IMR-90 (cell line): ENCODE results near the gene CDON. TPM values are rescaled to one million over a fixed set of nuclear protein-coding genes. Genes with fewer than 3 reads are reported as not detected.

ENCODE experiments used
- ATAC-seq: fragments of 200-7000 bp; cut with Tn5 transposase; 2 replicates; pipeline ENCODE4 v1.9.1; 2020; ENCODE audit warnings: low read depth, mild to moderate bottlenecking, moderate library complexity
- BruUV-seq: library from RNA; stranded (reverse); fragments of 400-500 nt; replicated peaks from 2 replicates; lab custom pipeline; 2021; lab: Mats Ljungman, UMichigan
- CTCF ChIA-PET: fragments of 300-600 bp; formaldehyde crosslinking; extraction: SDS; loops from one replicate; lab custom pipeline; 2021; ENCODE audit warnings: antibody characterized with exemption; lab: Yijun Ruan, JAX
- POLR2A ChIA-PET: fragments of 300-600 bp; sonication (Branson Sonifier 250); formaldehyde crosslinking; loops from one replicate; lab custom pipeline; 2022; ENCODE audit warnings: antibody characterized with exemption; ENCODE audit not compliant: unreplicated experiment; lab: Charles Lee
- DNase-seq: peaks from one replicate; pipeline ENCODE4 v3.0.0; 2013
- H2AFZ ChIP-seq: replicated peaks from 2 replicates; pipeline ENCODE3; 2013; ENCODE audit warnings: low read length, mild to moderate bottlenecking; ENCODE audit not compliant: poor library complexity
- H2AK5ac ChIP-seq: 2 replicates; pipeline ENCODE4 v1.6.1; 2013; ENCODE audit warnings: low read depth, low read length, inconsistent platforms
- H2AK9ac ChIP-seq: replicated peaks from 2 replicates; pipeline ENCODE3; 2013; ENCODE audit warnings: mild to moderate bottlenecking, low read depth, low read length, moderate library complexity; ENCODE audit not compliant: poor library complexity
- H2BK120ac ChIP-seq: 2 replicates; pipeline ENCODE4 v1.6.1; 2013; ENCODE audit warnings: low read depth, low read length, inconsistent platforms
- H2BK15ac ChIP-seq: 3 replicates; pipeline ENCODE4 v1.6.1; 2013; ENCODE audit warnings: low read depth, low read length, inconsistent platforms
- H2BK20ac ChIP-seq: 2 replicates; pipeline ENCODE4 v1.6.1; 2013; ENCODE audit warnings: low read depth, mild to moderate bottlenecking, inconsistent platforms, low read length, moderate library complexity
- H2BK5ac ChIP-seq: 2 replicates; pipeline ENCODE4 v1.6.1; 2013; ENCODE audit warnings: mild to moderate bottlenecking, low read depth, low read length, inconsistent platforms; ENCODE audit not compliant: poor library complexity, severe bottlenecking
- H3K14ac ChIP-seq: replicated peaks from 2 replicates; pipeline ENCODE4 v1.6.1; 2013; ENCODE audit warnings: low read depth, low read length, inconsistent platforms
- H3K18ac ChIP-seq: 2 replicates; pipeline ENCODE4 v1.6.1; 2013; ENCODE audit warnings: low read depth, low read length, control low read depth
- H3K23ac ChIP-seq: 2 replicates; pipeline ENCODE4 v1.6.1; 2013; ENCODE audit warnings: low read depth, low read length, inconsistent platforms
- H3K27ac ChIP-seq: 2 replicates; pipeline ENCODE4 v1.5.1; 2013; ENCODE audit warnings: mild to moderate bottlenecking, control low read depth, low read length; ENCODE audit not compliant: insufficient read depth
- H3K27me3 ChIP-seq: 2 replicates; pipeline ENCODE4 v1.6.1; 2013; ENCODE audit warnings: low read length; ENCODE audit not compliant: control insufficient read depth, insufficient read depth
- H3K36me3 ChIP-seq: 2 replicates; pipeline ENCODE4 v1.6.1; 2013; ENCODE audit warnings: low read length, mixed read lengths; ENCODE audit not compliant: control insufficient read depth, insufficient read depth
- H3K4ac ChIP-seq: 2 replicates; pipeline ENCODE4 v1.6.1; 2013; ENCODE audit warnings: low read depth, low read length, inconsistent platforms
- H3K4me1 ChIP-seq: 2 replicates; pipeline ENCODE4 v1.6.1; 2013; ENCODE audit warnings: low read length, mixed read lengths; ENCODE audit not compliant: control insufficient read depth, insufficient read depth
- H3K4me2 ChIP-seq: 2 replicates; pipeline ENCODE4 v1.6.1; 2013; ENCODE audit warnings: low read depth, mild to moderate bottlenecking, control low read depth, low read length, moderate library complexity
- H3K4me3 ChIP-seq: 2 replicates; pipeline ENCODE4 v1.5.1; 2013; ENCODE audit warnings: low read depth, mild to moderate bottlenecking, control low read depth, low read length, moderate library complexity; ENCODE audit not compliant: insufficient read depth
- H3K56ac ChIP-seq: 2 replicates; pipeline ENCODE4 v1.6.1; 2013; ENCODE audit warnings: low read length, inconsistent platforms; ENCODE audit not compliant: insufficient read depth; ENCODE audit errors: extremely low read depth
- H3K79me1 ChIP-seq, 2 experiments: 2 replicates each; pipeline ENCODE4 v1.6.1; 2013; ENCODE audit warnings: low read length in 2 of 2, inconsistent platforms in 1 of 2, low read depth in 1 of 2
- H3K9ac ChIP-seq: 2 replicates; pipeline ENCODE4 v1.6.1; 2013; ENCODE audit warnings: low read depth, low read length, control low read depth
- H3K9me1 ChIP-seq: 2 replicates; pipeline ENCODE4 v1.6.1; 2013; ENCODE audit warnings: low read length, inconsistent platforms; ENCODE audit not compliant: insufficient read depth
- H3K9me3 ChIP-seq: 2 replicates; pipeline ENCODE4 v1.6.1; 2013; ENCODE audit warnings: low read length; ENCODE audit not compliant: control insufficient read depth, insufficient read depth
- H4K20me1 ChIP-seq: 2 replicates; pipeline ENCODE4 v1.6.1; 2013; ENCODE audit warnings: low read length, inconsistent platforms; ENCODE audit not compliant: insufficient read depth
- H4K5ac ChIP-seq: 2 replicates; pipeline ENCODE4 v1.6.1; 2013; ENCODE audit warnings: mild to moderate bottlenecking, low read depth, low read length, control low read depth
- H4K8ac ChIP-seq, 2 experiments: 2 replicates each; pipeline ENCODE4 v1.6.1; 2013; ENCODE audit warnings: low read depth in 2 of 2, low read length in 2 of 2, control low read depth in 1 of 2, inconsistent platforms in 1 of 2
- H4K91ac ChIP-seq: 2 replicates; pipeline ENCODE4 v1.6.1; 2013; ENCODE audit warnings: low read depth, low read length, inconsistent platforms; ENCODE audit not compliant: insufficient read depth
- BHLHE40 ChIP-seq: fragments of 150-350 bp; IDR thresholded peaks from 2 replicates; pipeline ENCODE4 v1.6.1; 2016; ENCODE audit warnings: mild to moderate bottlenecking, low read depth, low read length
- MAFK ChIP-seq: IDR thresholded peaks from 2 replicates; pipeline ENCODE4 v1.6.1; 2012; ENCODE audit warnings: low read depth, low read length, improper control_type of control experiment
- MAZ ChIP-seq: IDR thresholded peaks from 2 replicates; pipeline ENCODE4 v1.6.1; 2012; ENCODE audit warnings: low read depth, mild to moderate bottlenecking, low read length, improper control_type of control experiment, moderate library complexity, borderline replicate concordance
- MXI1 ChIP-seq: IDR thresholded peaks from 2 replicates; pipeline ENCODE4 v1.6.1; 2012; ENCODE audit warnings: low read depth, mild to moderate bottlenecking, low read length, moderate library complexity, borderline replicate concordance
- RAD21 ChIP-seq: IDR thresholded peaks from 2 replicates; pipeline ENCODE4 v1.6.1; 2012; ENCODE audit warnings: low read length, improper control_type of control experiment
- RCOR1 ChIP-seq: IDR thresholded peaks from 2 replicates; pipeline ENCODE4 v1.6.1; 2012; ENCODE audit warnings: mild to moderate bottlenecking, low read length, improper control_type of control experiment; ENCODE audit not compliant: insufficient replicate concordance
- RFX5 ChIP-seq: IDR thresholded peaks from 2 replicates; pipeline ENCODE4 v1.8.0; 2012; ENCODE audit warnings: low read depth, mild to moderate bottlenecking, low read length, moderate library complexity
- WGBS, 2 experiments: methylation state at CpG; one replicate each; pipeline versions ENCODE4 v1.1.5 to v1.1.7; 2013; ENCODE audit warnings: missing lambda C conversion rate in 2 of 2; ENCODE audit not compliant: insufficient read length in 1 of 2; ENCODE audit errors: extremely low coverage in 2 of 2; 5-methylcytosine and 5-hydroxymethylcytosine counted together
- dilution Hi-C: fragments of 300-500 bp; cut with HindIII; formaldehyde crosslinking; loops from one replicate; pipeline ENCODE4 v1.14.3; 2018; ENCODE audit warnings: low sequenced_read_pairs; ENCODE audit not compliant: unreplicated experiment
- in situ Hi-C: fragments of 300-500 bp; cut with MboI; formaldehyde crosslinking; loops from 3 replicates; pipeline ENCODE4 v1.14.3; 2019; ENCODE audit warnings: low sequenced_read_pairs, inconsistent platforms, mixed read lengths
- intact Hi-C: fragments of 100-400 bp; cut with micrococcal nuclease; formaldehyde crosslinking; loops from 2 replicates; pipeline ENCODE4 v1.10.0; 2022
- polyA plus RNA-seq, 3 experiments: library from polyadenylated mRNA; depleted of rRNA; stranded (reverse); fragments of >200 nt; gene quantifications; 2 replicates each; pipeline ENCODE4 v1.2.3, GENCODE V29; 2012; ENCODE audit warnings: low replicate concordance in 1 of 3
- total RNA-seq: library from RNA; depleted of rRNA; stranded (reverse); fragments of >200 nt; gene quantifications from 2 replicates; pipeline ENCODE4 v1.2.3, GENCODE V29; 2012
- TF ChIP-seq, protein P1 (sequence below): fragments of 150-350 bp; IDR thresholded peaks from 2 replicates; pipeline ENCODE4 v1.6.1; 2017; ENCODE audit warnings: mild to moderate bottlenecking, antibody characterized with exemption, low read length, low read depth
- TF ChIP-seq, protein P2 (sequence below): conservative IDR thresholded peaks from 2 replicates; pipeline ENCODE4 v1.5.1; 2012; ENCODE audit warnings: mild to moderate bottlenecking, low read depth, low read length, improper control_type of control experiment
- TF ChIP-seq, protein P3 (sequence below): fragments of 150-350 bp; IDR thresholded peaks from 2 replicates; pipeline ENCODE4 v1.6.1; 2016; ENCODE audit warnings: low read depth, mild to moderate bottlenecking, low read length, moderate library complexity, borderline replicate concordance

The CDON gene
- total and polyA plus RNA-seq, 2 of the 4 experiments (the other 2 are of a cell fraction) = 1.2 to 3.8 TPM

DNA sequence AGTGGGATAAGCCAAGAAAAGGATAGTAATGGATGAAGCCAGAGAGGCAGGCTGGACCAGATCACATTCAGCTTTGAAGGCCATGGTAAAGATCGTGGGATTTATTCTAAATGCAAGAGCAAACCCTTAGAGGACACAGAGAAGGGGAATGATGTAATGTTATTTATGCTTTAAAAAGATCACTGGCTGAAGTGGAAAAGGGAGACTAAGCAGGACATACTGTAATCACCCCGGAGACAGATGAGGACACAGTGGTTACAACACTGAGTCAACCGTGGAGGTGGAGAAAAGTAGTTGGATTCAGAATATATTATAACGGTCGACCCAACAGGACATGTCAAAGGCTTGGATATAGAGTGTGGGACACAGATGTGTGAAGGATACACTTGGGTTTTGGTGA is 38.5 kb downstream of the CDON start:
- no peak overlapping the region for H4K8ac ChIP-seq
- H2AFZ ChIP-seq = no peak overlapping the region
- DNase-seq (no peak), ATAC-seq (no peak)
- 92% methylated on average over 4 of the region's 5 CpGs; no CpG with 5 or more reads in 1 of the 2 experiments for WGBS, 2 experiments
- H3K9ac ChIP-seq = no peak overlapping the region
- no peaks in the 10 kb centered on the region for H4K20me1 ChIP-seq
- H2AK9ac ChIP-seq = no peak overlapping the region
- H3K79me1 ChIP-seq = no peaks in the 10 kb centered on the region
- H2AK5ac ChIP-seq = no peak overlapping the region
- dilution Hi-C loops = no loop called here
- H3K27ac ChIP-seq = no peak overlapping the region
- in situ Hi-C loops = no loop called here
- ChIA-PET CTCF (no interaction called here), POLR2A (no interaction called here)
- H3K9me1 ChIP-seq = no peaks in the 10 kb centered on the region
- BruUV-seq = no TSS peak
- H3K4ac ChIP-seq = no peak overlapping the region
- no peak overlapping the region for H2BK20ac ChIP-seq
- H3K23ac ChIP-seq = no peak overlapping the region
- no peak overlapping the region for H3K18ac ChIP-seq
- no peak overlapping the region for H4K91ac ChIP-seq
- H4K5ac ChIP-seq = no peak overlapping the region
- H3K14ac ChIP-seq = no peak overlapping the region
- intact Hi-C loops = no loop called here
- no peak overlapping the region for H2BK5ac ChIP-seq
- no peak overlapping the region for H3K56ac ChIP-seq
- no peak overlapping the region for H2BK120ac ChIP-seq
- H3K4me1 ChIP-seq = no peaks in the 10 kb centered on the region
- H3K4me3 ChIP-seq = no peak overlapping the region
- H3K4me2 ChIP-seq = no peak overlapping the region
- H3K9me3 ChIP-seq = no peaks in the 10 kb centered on the region
- TF ChIP-seq, protein P1, sequence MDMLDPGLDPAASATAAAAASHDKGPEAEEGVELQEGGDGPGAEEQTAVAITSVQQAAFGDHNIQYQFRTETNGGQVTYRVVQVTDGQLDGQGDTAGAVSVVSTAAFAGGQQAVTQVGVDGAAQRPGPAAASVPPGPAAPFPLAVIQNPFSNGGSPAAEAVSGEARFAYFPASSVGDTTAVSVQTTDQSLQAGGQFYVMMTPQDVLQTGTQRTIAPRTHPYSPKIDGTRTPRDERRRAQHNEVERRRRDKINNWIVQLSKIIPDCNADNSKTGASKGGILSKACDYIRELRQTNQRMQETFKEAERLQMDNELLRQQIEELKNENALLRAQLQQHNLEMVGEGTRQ = no peak
- TF ChIP-seq, protein P2, sequence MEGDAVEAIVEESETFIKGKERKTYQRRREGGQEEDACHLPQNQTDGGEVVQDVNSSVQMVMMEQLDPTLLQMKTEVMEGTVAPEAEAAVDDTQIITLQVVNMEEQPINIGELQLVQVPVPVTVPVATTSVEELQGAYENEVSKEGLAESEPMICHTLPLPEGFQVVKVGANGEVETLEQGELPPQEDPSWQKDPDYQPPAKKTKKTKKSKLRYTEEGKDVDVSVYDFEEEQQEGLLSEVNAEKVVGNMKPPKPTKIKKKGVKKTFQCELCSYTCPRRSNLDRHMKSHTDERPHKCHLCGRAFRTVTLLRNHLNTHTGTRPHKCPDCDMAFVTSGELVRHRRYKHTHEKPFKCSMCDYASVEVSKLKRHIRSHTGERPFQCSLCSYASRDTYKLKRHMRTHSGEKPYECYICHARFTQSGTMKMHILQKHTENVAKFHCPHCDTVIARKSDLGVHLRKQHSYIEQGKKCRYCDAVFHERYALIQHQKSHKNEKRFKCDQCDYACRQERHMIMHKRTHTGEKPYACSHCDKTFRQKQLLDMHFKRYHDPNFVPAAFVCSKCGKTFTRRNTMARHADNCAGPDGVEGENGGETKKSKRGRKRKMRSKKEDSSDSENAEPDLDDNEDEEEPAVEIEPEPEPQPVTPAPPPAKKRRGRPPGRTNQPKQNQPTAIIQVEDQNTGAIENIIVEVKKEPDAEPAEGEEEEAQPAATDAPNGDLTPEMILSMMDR = no peak
- TF ChIP-seq MAZ (no peak), MAFK (no peak), RFX5 (no peak), RAD21 (no peak), BHLHE40 (no peak), RCOR1 (no peak), MXI1 (no peak)
- TF ChIP-seq, protein P3, sequence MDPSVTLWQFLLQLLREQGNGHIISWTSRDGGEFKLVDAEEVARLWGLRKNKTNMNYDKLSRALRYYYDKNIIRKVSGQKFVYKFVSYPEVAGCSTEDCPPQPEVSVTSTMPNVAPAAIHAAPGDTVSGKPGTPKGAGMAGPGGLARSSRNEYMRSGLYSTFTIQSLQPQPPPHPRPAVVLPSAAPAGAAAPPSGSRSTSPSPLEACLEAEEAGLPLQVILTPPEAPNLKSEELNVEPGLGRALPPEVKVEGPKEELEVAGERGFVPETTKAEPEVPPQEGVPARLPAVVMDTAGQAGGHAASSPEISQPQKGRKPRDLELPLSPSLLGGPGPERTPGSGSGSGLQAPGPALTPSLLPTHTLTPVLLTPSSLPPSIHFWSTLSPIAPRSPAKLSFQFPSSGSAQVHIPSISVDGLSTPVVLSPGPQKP = no peak
- H3K36me3 ChIP-seq = no peaks in the 10 kb centered on the region
- H3K27me3 ChIP-seq = peaks cover 5% of the 10 kb centered on the region
- H2BK15ac ChIP-seq = no peak overlapping the region
